DND-41 (cell line): ENCODE results near the gene IL21R.

ENCODE experiments used
- ATAC-seq: fragments of 200-7000 bp; cut with Tn5 transposase; 3 replicates; pipeline ENCODE4 v1.9.1; 2021; ENCODE audit warnings: low read depth; ENCODE audit not compliant: insufficient read depth
- DNase-seq: peaks from one replicate; pipeline ENCODE4 v3.0.0-alpha.2; 2020
- H2AFZ ChIP-seq: 2 replicates; pipeline ENCODE4 v1.6.0; 2012; ENCODE audit warnings: low read depth, low read length
- H3K27ac ChIP-seq: 2 replicates; pipeline ENCODE4 v1.5.1; 2012; ENCODE audit warnings: low read length, inconsistent platforms
- H3K27me3 ChIP-seq: fragments of 200-600 bp; sonication (generic); 2 replicates; pipeline ENCODE4 v1.6.0; 2012; ENCODE audit warnings: low read length, mild to moderate bottlenecking, inconsistent platforms; ENCODE audit not compliant: insufficient read depth, poor library complexity
- H3K36me3 ChIP-seq: 2 replicates; pipeline ENCODE4 v1.5.1; 2012; ENCODE audit warnings: low read length, inconsistent platforms; ENCODE audit not compliant: insufficient read depth
- H3K4me1 ChIP-seq: 2 replicates; pipeline ENCODE4 v1.5.1; 2012; ENCODE audit warnings: mild to moderate bottlenecking, low read length; ENCODE audit not compliant: insufficient read depth
- H3K4me2 ChIP-seq: 2 replicates; pipeline ENCODE4 v1.6.0; 2012; ENCODE audit warnings: mild to moderate bottlenecking, moderate library complexity, low read length, inconsistent platforms; ENCODE audit not compliant: insufficient read depth
- H3K4me3 ChIP-seq, 2 experiments: fragments of 200-600 bp in 1 of 2; shearing (Covaris generic) in 1 of 2; 2 replicates each; pipeline ENCODE4 v1.5.1; 2012 to 2016; ENCODE audit warnings: inconsistent platforms in 2 of 2, low read length in 2 of 2, mild to moderate bottlenecking in 2 of 2, low read depth in 1 of 2, moderate library complexity in 1 of 2
- H3K79me2 ChIP-seq: 2 replicates; pipeline ENCODE4 v1.6.0; 2012; ENCODE audit warnings: low read length, inconsistent platforms; ENCODE audit not compliant: insufficient read depth
- H3K9ac ChIP-seq: 2 replicates; pipeline ENCODE4 v1.6.0; 2012; ENCODE audit warnings: low read depth, mild to moderate bottlenecking, inconsistent platforms, low read length, moderate library complexity
- H3K9me3 ChIP-seq: 2 replicates; pipeline ENCODE4 v1.5.1; 2012; ENCODE audit warnings: low read length, moderate library complexity, mild to moderate bottlenecking, inconsistent platforms; ENCODE audit not compliant: insufficient read depth, severe bottlenecking
- H4K20me1 ChIP-seq: 2 replicates; pipeline ENCODE4 v1.6.0; 2012; ENCODE audit warnings: low read length; ENCODE audit not compliant: insufficient read depth
- EZH2 ChIP-seq: IDR thresholded peaks from 3 replicates; pipeline ENCODE4 v1.6.1; 2012; ENCODE audit warnings: borderline replicate concordance, low read depth, mild to moderate bottlenecking, moderate library complexity, low read length, inconsistent platforms; ENCODE audit not compliant: severe bottlenecking
- TF ChIP-seq, protein P1 (sequence below): IDR thresholded peaks from 2 replicates; pipeline ENCODE4 v1.5.1; 2012; ENCODE audit warnings: borderline replicate concordance, low read length, moderate library complexity, mild to moderate bottlenecking; ENCODE audit not compliant: poor library complexity, severe bottlenecking; ENCODE audit errors: extremely low read depth

The IL21R gene

DNA sequence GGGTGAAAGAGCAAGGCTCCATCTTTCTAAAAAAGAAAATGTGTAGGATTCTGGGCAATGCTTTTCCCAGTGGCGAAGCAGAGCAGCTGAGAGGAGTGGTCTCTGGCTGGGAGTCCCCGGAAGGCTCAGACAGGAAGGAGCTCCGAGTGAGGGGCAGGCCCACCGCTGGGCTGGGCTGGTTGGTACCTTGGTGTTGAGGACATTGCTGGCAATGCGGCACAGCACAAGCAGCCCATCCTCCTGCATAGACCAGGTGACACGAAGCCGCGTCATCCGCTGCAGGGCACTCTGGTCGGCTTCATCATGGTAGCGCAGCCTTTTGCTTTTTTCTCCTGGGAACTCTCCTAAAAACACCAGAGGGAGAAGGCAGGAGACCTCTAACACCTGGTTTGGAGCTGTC lies 83.8 kb downstream of the IL21R start:
- H3K4me3 ChIP-seq: no peak overlapping the region
- ATAC-seq: no peak

DNA sequence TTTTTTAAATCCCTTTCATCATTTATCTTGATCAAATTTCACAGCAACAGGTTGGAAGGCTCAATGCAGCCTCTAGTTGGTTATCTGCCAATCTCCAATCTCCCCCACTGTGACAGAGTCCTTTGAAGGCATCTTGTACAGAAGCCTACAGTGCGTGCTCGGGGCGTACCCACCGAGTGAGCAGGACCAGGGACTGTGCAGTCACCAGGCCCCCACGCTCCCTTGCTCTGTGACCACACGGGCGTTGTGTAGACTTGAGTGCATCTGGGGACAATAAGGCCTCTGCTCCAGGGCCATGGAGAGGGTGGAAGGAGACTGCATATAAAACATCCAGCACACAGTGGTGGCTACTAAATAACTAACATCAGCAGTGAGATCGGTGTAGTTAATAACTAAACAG lies 84.4 kb downstream of the IL21R start:
- no peak for DNase-seq
- Histone ChIP-seq H2AFZ (no peak overlapping the region), H3K4me1 (no peaks in the 10 kb centered on the region), H3K4me2 (no peak overlapping the region), H3K9me3 (no peaks in the 10 kb centered on the region), H3K79me2 (no peaks in the 10 kb centered on the region), H3K9ac (no peak overlapping the region), H3K27me3 (no peaks in the 10 kb centered on the region), H3K4me3 (no peak overlapping the region), H4K20me1 (no peaks in the 10 kb centered on the region), H3K27ac (no peak overlapping the region), H3K36me3 (peaks cover 95% of the 10 kb centered on the region)
- no peak for ATAC-seq
- TF ChIP-seq EZH2: no peak
- TF ChIP-seq, protein P1, sequence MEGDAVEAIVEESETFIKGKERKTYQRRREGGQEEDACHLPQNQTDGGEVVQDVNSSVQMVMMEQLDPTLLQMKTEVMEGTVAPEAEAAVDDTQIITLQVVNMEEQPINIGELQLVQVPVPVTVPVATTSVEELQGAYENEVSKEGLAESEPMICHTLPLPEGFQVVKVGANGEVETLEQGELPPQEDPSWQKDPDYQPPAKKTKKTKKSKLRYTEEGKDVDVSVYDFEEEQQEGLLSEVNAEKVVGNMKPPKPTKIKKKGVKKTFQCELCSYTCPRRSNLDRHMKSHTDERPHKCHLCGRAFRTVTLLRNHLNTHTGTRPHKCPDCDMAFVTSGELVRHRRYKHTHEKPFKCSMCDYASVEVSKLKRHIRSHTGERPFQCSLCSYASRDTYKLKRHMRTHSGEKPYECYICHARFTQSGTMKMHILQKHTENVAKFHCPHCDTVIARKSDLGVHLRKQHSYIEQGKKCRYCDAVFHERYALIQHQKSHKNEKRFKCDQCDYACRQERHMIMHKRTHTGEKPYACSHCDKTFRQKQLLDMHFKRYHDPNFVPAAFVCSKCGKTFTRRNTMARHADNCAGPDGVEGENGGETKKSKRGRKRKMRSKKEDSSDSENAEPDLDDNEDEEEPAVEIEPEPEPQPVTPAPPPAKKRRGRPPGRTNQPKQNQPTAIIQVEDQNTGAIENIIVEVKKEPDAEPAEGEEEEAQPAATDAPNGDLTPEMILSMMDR: no peak

More for the DNA sequence above, 83.8 kb downstream of the IL21R start:
- Histone ChIP-seq H3K79me2 (no peaks in the 10 kb centered on the region), H3K36me3 (peaks cover 94% of the 10 kb centered on the region), H3K27ac (no peak overlapping the region), H2AFZ (no peak overlapping the region), H3K4me2 (no peak overlapping the region), H3K9me3 (no peaks in the 10 kb centered on the region), H3K4me1 (no peaks in the 10 kb centered on the region), H3K27me3 (no peaks in the 10 kb centered on the region), H4K20me1 (no peaks in the 10 kb centered on the region), H3K9ac (no peak overlapping the region)
- TF ChIP-seq, protein P1: no peak
- TF ChIP-seq EZH2: no peak
- DNase-seq: no peak

DNA sequence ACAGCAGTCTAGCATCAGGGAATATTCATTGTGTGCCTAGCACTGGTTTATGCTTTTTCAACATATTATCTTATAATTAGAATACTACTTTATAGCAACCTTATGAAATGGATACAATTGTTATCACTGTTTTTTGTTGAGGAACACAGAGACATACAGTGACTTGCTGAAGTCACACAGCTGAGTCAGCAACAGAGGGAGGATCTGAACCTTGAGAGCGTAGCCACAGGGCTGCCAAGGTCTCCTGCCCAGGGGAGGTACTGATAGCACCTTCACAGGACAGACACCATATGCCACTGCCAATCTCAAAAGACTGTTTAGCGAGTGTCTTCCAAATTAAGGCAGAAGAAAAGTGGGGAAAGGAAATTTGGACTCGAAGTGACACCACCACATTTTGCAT lies 84.8 kb downstream of the IL21R start:
- no peak overlapping the region for H3K9ac ChIP-seq
- ATAC-seq (no peak), DNase-seq (no peak)
- no peaks in the 10 kb centered on the region for H4K20me1 ChIP-seq
- no peaks in the 10 kb centered on the region for H3K27me3 ChIP-seq
- H2AFZ ChIP-seq: no peak overlapping the region
- no peak overlapping the region for H3K27ac ChIP-seq
- no peaks in the 10 kb centered on the region for H3K4me1 ChIP-seq
- peaks cover 95% of the 10 kb centered on the region for H3K36me3 ChIP-seq
- no peaks in the 10 kb centered on the region for H3K9me3 ChIP-seq
- TF ChIP-seq, protein P1: no peak
- TF ChIP-seq EZH2: no peak
- H3K4me2 ChIP-seq: no peak overlapping the region
- H3K79me2 ChIP-seq: no peaks in the 10 kb centered on the region
- H3K4me3 ChIP-seq: no peak overlapping the region

DNA sequence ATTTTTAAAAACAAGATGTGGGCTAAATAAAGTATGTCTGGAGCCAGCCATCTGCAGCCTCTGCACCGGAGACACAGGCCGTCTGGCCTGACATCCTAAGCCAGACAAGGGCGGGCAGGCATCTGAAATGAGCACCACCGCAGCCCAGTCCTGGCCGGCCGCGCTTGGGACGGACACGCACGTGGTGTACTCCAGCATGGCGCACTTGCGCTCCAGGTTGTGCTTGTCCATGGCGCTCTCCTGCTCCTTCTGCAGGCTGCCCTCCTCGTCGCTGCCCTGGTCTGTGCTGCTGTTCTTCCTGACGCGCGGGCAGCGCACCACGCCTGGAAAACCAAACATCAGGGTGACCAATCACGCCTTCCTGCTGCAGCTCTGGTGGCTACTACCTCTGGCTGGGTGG lies 87.4 kb downstream of the IL21R start:
- no peaks in the 10 kb centered on the region for H3K79me2 ChIP-seq
- no peak for ATAC-seq
- H4K20me1 ChIP-seq: no peaks in the 10 kb centered on the region
- no peaks in the 10 kb centered on the region for H3K4me1 ChIP-seq
- no peak overlapping the region for H3K4me2 ChIP-seq
- H2AFZ ChIP-seq: no peak overlapping the region
- H3K36me3 ChIP-seq: peaks cover 86% of the 10 kb centered on the region
- DNase-seq: no peak
- no peaks in the 10 kb centered on the region for H3K27me3 ChIP-seq
- no peak overlapping the region for H3K27ac ChIP-seq
- H3K9ac ChIP-seq: no peak overlapping the region
- H3K4me3 ChIP-seq: no peak overlapping the region
- H3K9me3 ChIP-seq: no peaks in the 10 kb centered on the region
- TF ChIP-seq, protein P1: no peak
- no peak for TF ChIP-seq EZH2
